HuH-7 (cell line): ENCODE measurements around the gene BHLHE40.

Source experiments
- DNase-seq: peaks from one replicate; pipeline ENCODE4 v3.0.0; 2011; ENCODE audit warnings: low spot score

BHLHE40 gene

DNA sequence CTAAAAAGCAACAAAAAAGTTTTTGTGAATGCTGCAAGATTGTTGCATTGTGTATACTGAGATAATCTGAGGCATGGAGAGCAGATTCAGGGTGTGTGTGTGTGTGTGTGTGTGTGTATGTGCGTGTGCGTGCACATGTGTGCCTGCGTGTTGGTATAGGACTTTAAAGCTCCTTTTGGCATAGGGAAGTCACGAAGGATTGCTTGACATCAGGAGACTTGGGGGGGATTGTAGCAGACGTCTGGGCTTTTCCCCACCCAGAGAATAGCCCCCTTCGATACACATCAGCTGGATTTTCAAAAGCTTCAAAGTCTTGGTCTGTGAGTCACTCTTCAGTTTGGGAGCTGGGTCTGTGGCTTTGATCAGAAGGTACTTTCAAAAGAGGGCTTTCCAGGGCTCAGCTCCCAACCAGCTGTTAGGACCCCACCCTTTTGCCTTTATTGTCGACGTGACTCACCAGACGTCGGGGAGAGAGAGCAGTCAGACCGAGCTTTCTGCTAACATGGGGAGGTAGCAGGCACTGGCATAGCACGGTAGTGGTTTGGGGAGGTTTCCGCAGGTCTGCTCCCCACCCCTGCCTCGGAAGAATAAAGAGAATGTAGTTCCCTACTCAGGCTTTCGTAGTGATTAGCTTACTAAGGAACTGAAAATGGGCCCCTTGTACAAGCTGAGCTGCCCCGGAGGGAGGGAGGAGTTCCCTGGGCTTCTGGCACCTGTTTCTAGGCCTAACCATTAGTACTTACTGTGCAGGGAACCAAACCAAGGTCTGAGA lies 4.7 kb downstream of the BHLHE40 start:
- DNase-seq, result no peak

DNA sequence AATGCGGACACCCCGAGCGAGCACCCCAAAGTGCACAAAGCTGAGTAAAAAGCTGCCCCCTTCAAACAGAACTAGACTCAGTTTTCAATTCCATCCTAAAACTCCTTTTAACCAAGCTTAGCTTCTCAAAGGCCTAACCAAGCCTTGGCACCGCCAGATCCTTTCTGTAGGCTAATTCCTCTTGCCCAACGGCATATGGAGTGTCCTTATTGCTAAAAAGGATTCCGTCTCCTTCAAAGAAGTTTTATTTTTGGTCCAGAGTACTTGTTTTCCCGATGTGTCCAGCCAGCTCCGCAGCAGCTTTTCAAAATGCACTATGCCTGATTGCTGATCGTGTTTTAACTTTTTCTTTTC lies 5.3 kb downstream of the BHLHE40 start:
- no peak for DNase-seq

GRCh38 chr3:4985330-4986174 lies 6.3 kb downstream of the BHLHE40 start:
- DNase-seq, result peak; percentile 57

GRCh38 chr3:4986175-4986781 lies 7.0 kb downstream of the BHLHE40 start:
- DNase-seq, result no peak

DNA sequence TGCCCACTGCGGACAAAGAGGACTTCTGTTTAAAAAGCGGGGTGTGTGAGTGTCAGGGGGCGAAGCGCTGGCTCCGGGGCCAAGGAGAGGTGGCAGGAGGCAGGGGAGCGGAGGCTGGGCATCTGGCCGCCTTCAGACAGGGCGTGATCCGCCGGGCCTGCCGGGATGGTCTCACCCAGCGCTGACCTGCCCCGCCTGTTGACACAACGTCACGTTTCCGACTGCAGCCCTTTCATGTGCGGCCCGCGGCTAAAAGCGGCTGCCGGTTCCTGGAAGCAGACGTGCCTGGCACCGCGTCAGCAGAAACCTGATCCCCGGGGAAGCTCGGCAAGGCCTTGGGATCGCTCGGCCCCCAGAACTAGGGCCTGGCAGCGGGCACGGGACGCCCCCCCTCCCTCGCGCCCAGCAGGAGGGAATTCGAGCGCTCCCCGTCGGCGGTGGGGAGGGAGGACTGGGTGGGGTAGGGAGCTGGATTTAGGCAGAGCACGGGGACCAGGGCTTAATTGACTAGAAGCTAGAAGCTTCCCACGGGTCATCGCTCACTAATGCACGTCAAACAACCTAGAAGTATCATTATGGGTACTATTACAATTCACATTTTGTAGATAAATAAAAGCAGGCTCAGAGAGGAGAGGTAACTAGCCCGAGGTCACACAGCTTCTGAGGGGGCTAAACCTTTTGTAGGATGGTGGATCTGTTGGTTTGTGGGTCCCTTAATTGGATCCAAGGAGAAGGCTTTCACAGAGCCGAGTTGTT lies 7.7 kb downstream of the BHLHE40 start:
- peak; percentile 95 for DNase-seq

DNA sequence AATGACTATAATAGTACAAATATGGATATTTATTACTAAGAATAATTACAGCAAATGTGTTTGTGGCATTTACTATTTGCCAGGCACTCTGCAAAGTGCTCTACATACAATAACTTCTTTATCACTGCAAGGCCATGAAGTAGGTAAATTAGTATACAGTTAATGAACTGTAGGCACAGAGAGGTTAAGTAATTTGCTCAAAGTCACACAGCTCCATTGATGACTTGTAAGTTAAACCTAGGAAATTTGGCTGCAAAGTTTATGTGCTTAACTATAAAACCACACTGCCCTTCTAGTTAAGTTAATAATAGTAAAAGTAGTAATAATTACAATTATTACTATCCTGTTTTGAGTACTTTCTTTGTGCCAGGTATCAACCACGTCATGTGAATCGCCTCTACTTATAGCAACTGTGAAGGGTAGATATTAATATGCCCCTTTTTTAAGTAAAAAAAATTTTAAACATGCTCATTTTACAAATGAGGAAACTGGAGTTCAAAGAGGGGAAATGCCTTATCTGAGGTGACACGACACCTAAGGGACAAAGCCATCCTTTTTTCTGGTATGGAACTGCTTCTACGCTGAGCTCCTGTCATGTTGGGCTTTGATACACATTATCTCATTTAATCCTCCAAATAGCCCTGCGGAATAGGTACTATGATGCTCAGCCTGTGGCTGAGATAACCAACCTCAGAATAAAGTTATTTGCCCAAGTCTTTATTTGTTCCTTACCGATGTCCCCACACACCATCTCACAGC lies 8.5 kb downstream of the BHLHE40 start:
- no peak for DNase-seq

DNA sequence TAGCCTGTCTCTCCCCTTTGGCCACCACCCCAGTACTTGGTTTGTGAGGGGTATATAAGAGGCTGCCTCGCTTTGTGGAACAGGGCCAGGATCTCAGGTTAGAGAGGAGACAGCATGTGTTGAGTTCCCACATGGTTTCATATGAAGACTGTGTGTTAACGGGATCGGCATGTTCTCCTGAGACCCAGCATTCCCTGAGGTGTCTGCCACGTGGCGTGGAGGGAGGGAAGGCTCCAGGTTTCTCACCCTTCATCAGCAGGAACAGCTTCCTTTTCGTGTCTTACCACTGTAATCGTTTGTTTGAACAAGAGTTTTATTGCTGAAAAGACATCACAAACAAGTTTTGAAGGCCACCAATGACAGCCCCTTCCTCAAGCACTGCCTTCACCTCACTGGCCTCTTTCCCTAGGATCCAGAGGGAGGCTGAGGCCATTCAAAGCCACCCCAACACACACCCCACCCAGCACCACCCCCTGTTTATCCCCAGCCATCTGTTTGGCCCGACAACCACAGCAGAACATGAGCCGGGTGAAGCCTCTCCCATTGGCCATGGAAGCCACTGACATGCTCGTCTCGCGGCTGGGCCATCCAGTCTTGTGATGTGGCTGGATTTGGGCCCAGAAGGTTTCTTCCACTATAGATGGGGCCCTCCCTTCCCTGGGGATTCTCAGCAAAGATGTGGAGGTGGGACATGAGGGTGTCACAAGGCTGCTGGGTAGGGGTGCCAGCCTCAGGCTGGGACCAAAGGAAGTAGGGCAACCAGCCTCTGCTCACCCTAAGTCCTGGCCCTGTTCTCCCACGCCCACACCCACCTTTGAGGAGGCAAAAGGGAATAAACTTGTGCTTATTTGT lies 10.0 kb downstream of the BHLHE40 start:
- DNase-seq, result no peak

GRCh38 chr3:4990069-4990468 lies 10.8 kb downstream of the BHLHE40 start:
- DNase-seq, result no peak

DNA sequence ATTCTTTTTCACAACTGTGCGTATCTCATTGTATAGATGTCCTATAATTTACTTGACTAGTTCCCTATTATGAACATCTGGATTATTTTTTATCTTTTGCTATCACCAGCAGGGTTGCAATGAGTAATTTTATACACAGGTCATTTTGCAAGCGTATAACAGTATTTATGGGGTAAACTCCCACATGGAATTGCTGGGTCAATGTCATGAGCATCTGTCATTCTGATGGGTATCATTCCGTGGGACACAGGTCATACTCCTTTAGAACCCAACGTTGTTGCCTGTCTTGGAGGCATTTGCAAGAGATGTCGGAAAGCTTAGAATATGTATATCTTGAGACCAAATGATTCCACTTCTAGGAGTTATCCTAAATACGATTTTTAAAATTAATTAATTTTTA lies 12.9 kb downstream of the BHLHE40 start:
- DNase-seq, result no peak

DNA sequence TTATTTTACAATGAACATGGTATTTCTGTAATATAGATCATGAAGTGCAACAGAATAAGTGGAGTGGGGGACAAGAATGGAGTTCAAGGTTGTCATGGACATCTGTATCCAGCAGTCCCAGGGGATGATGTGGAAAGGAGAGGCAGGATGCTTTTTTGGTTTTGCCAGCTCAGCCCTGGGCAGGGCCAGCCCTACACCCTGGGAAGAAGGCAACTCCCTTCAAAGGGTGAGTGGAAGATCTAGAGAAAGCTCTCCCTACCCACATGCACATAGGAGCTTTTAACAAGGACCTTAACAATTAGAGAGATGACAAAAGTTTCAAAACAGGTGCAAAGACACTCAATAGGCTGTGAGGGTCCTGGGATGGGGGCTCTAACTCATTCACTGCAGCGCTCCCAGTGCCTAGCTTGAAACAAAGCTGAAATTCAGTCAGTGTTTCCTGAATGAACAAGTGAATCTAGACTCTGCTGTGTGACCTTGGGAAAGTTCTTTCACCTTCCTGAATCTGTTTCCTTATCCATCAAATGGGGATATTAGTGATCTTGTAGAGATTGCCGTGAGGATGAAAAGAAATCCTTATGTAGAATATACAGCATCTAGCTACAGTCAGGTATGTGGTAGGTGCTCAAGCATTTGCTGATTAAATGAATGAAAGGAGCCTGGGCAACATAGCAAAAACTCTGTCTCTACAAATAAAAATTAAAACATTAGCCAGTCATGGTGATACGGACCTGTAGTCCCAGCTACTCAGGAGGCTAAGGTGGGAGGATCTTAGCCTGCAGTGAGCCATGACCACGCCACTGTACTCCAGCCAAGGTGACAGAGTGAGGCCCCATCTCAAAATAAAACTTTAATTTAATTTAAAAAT lies 14.3 kb downstream of the BHLHE40 start:
- no peak for DNase-seq

GRCh38 chr3:4994144-4994730 lies 15.0 kb downstream of the BHLHE40 start:
- no peak for DNase-seq

GRCh38 chr3:4994823-4995499 lies 15.7 kb downstream of the BHLHE40 start:
- DNase-seq, result no peak

GRCh38 chr3:4995500-4996053 lies 16.3 kb downstream of the BHLHE40 start:
- no peak for DNase-seq

DNA sequence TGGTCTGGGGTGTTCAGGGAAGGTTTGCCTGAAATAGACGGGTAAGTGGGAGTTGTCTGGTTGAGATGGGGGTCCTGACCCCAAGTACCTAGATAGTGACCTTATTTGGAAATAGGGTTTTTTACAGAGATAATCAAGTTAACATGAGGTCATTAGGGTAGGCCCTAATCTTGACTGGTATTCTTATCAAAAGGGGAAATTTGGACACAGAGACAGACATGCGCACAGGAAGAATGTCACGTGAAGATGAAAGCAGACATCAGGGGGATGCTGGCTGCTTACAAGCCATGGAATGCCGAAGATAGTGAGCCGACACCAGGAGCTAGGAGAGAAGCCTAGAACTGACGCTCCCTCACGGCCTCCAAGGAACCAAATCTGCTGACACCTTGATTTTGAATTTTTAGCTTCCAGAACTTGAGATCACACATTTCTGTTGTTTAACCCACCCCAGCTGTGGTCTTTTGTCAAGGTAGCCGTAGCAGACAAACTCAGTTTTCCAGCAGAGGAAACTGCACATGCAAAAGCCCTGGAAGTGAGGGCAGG lies 17.1 kb downstream of the BHLHE40 start:
- DNase-seq, result no peak

GRCh38 chr3:4996771-4997291 lies 17.6 kb downstream of the BHLHE40 start:
- DNase-seq, result no peak

- no peak for DNase-seq
These were observed 18.7 kb downstream of the BHLHE40 start for GRCh38 chr3:4997946-4998345.

DNA sequence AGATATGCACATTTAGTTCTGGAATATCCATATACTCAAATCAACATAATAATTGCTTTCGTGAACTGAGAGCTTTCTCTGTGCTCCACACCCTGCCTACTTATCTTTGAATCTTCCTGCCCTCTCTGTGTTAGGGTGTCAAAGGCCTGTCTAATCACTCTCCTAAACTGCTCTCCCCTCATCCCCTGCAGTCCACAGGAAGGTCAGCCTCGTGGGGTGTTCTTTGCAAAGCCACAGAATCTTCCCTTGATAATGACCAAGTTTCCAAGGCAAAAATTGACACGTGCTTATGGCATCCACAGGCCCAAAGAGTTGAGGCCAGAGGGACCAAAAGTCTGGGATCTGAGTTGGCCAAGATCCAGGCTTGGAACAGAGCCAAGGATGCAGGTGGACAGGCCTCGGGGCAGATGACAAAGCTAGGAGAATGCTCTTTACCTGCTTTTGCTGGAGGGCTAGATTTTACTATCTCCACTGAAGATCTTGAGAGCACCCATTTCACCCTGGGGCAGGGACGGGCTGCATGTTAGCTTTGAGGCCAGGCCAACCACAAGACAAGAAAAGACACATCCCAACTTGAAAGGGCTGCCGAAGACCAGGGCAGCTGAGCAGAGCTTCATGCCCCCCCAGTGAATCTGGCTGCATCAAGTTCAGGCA lies 20.4 kb downstream of the BHLHE40 start:
- no peak for DNase-seq
